Measurements from ENCODE around the gene FAF1. TPM values are rescaled to one million over a fixed set of nuclear protein-coding genes. Genes with fewer than 3 reads are reported as not detected.
A peak's percentile ranks its signal among the peaks of the same experiment; 100 is the strongest.
"Not testable (repeated sequence)": the region's sequence is repeated elsewhere in the genome, so short reads cannot be mapped to it uniquely, and the experiment has no call there.

FAF1 gene
- total RNA-seq, 1 experiment from 2014 or later = 124 TPM

- H3K4me1 ChIP-seq = no peaks in the 10 kb centered on the region
- H3K27ac ChIP-seq = no peak overlapping the region
- DNase-seq = no peak
- no peak overlapping the region for H3K4me3 ChIP-seq
- no peaks in the 10 kb centered on the region for H3K9me3 ChIP-seq (replicated peaks)
- H3K36me3 ChIP-seq = peaks cover 21% of the 10 kb centered on the region
- no peaks in the 10 kb centered on the region for H3K27me3 ChIP-seq
Measured at GRCh38 chr1:50739125-50739524, 220.9 kb downstream of the FAF1 start.

- peak in 1 of 2 experiments; percentile 53 for DNase-seq
- H3K36me3 ChIP-seq = peaks cover 4% of the 10 kb centered on the region; the same call in 1 of the 2 replicates
- H3K9me3 ChIP-seq (replicated peaks) = no peaks in the 10 kb centered on the region
- H3K27me3 ChIP-seq = no peaks in the 10 kb centered on the region
- H3K4me3 ChIP-seq = no peak overlapping the region
- H3K27ac ChIP-seq = no peak overlapping the region
- H3K4me1 ChIP-seq = no peaks in the 10 kb centered on the region
Measured at GRCh38 chr1:50735443-50735842, 224.6 kb downstream of the FAF1 start.

GRCh38 chr1:50727578-50727977 is 232.5 kb downstream of the FAF1 start:
- peaks cover 13% of the 10 kb centered on the region; the same call in 1 of the 2 replicates for H3K36me3 ChIP-seq
- H3K27ac ChIP-seq; DNase-seq; H3K27me3 ChIP-seq; H3K4me1 ChIP-seq; H3K9me3 ChIP-seq (replicated peaks); H3K4me3 ChIP-seq: not testable (repeated sequence)

- H3K27ac ChIP-seq = no peak overlapping the region
- no peaks in the 10 kb centered on the region for H3K9me3 ChIP-seq (replicated peaks)
- DNase-seq = no peak
- H3K27me3 ChIP-seq = no peaks in the 10 kb centered on the region
- H3K4me3 ChIP-seq = no peak overlapping the region
- H3K4me1 ChIP-seq = peaks cover 4% of the 10 kb centered on the region; the same call in 1 of the 2 replicates
- H3K36me3 ChIP-seq = peaks cover 11% of the 10 kb centered on the region; the same call in 1 of the 2 replicates
Measured at GRCh38 chr1:50724626-50725286, 235.3 kb downstream of the FAF1 start.

- no peaks in the 10 kb centered on the region for H3K9me3 ChIP-seq (replicated peaks)
- H3K36me3 ChIP-seq = peaks cover 7% of the 10 kb centered on the region; the same call in 1 of the 2 replicates
- H3K27me3 ChIP-seq = no peaks in the 10 kb centered on the region
- H3K4me1 ChIP-seq = peaks cover 4% of the 10 kb centered on the region; the same call in 1 of the 2 replicates
- H3K4me3 ChIP-seq = no peak overlapping the region
- DNase-seq = peak; percentile 9 to 37
- H3K27ac ChIP-seq = no peak overlapping the region
Measured at GRCh38 chr1:50720457-50721053, 239.5 kb downstream of the FAF1 start.

GRCh38 chr1:50719126-50719525 is 240.9 kb downstream of the FAF1 start:
- no peak overlapping the region for H3K27ac ChIP-seq
- H3K36me3 ChIP-seq = peaks cover 7% of the 10 kb centered on the region; the same call in 1 of the 2 replicates
- no peak for DNase-seq
- peaks cover 4% of the 10 kb centered on the region; the same call in 1 of the 2 replicates for H3K4me1 ChIP-seq
- H3K9me3 ChIP-seq (replicated peaks) = no peaks in the 10 kb centered on the region
- no peak overlapping the region for H3K4me3 ChIP-seq
- no peaks in the 10 kb centered on the region for H3K27me3 ChIP-seq

- Histone ChIP-seq H3K4me1 (peaks cover 4% of the 10 kb centered on the region; the same call in 1 of the 2 replicates), H3K36me3 (peaks cover 7% of the 10 kb centered on the region; the same call in 1 of the 2 replicates), H3K27me3 (no peaks in the 10 kb centered on the region), H3K27ac (no peak overlapping the region), H3K4me3 (no peak overlapping the region), H3K9me3 (replicated peaks) (no peaks in the 10 kb centered on the region)
- no peak for DNase-seq
Measured at GRCh38 chr1:50717327-50717726, 242.7 kb downstream of the FAF1 start.

- H3K36me3 ChIP-seq; H3K9me3 ChIP-seq (replicated peaks); H3K27ac ChIP-seq; H3K4me3 ChIP-seq; H3K4me1 ChIP-seq; DNase-seq; H3K27me3 ChIP-seq: not testable (repeated sequence)
Measured at GRCh38 chr1:50716455-50716854, 243.6 kb downstream of the FAF1 start.

- no peak overlapping the region for H3K27ac ChIP-seq
- no peak for DNase-seq
- no peaks in the 10 kb centered on the region for H3K27me3 ChIP-seq
- no peaks in the 10 kb centered on the region for H3K36me3 ChIP-seq
- peaks cover 11% of the 10 kb centered on the region; the same call in 1 of the 2 replicates for H3K4me1 ChIP-seq
- H3K9me3 ChIP-seq (replicated peaks) = no peaks in the 10 kb centered on the region
- no peak overlapping the region for H3K4me3 ChIP-seq
Measured at GRCh38 chr1:50710099-50710498, 250.0 kb downstream of the FAF1 start.

- no peaks in the 10 kb centered on the region for H3K27me3 ChIP-seq
- DNase-seq = no peak
- peaks cover 11% of the 10 kb centered on the region; the same call in 1 of the 2 replicates for H3K4me1 ChIP-seq
- no peak overlapping the region for H3K4me3 ChIP-seq
- H3K36me3 ChIP-seq = no peaks in the 10 kb centered on the region; the same call in 1 of the 2 replicates
- H3K27ac ChIP-seq = no peak overlapping the region
- no peaks in the 10 kb centered on the region for H3K9me3 ChIP-seq (replicated peaks)
Measured at GRCh38 chr1:50707824-50708223, 252.2 kb downstream of the FAF1 start.

GRCh38 chr1:50705699-50706098 is 254.4 kb downstream of the FAF1 start:
- no peaks in the 10 kb centered on the region for H3K27me3 ChIP-seq
- no peaks in the 10 kb centered on the region for H3K9me3 ChIP-seq (replicated peaks)
- no peak overlapping the region for H3K27ac ChIP-seq
- peak; percentile 6 to 43 for DNase-seq
- no peaks in the 10 kb centered on the region; the same call in 1 of the 2 replicates for H3K36me3 ChIP-seq
- H3K4me1 ChIP-seq = peaks cover 11% of the 10 kb centered on the region; the same call in 1 of the 2 replicates
- no peak overlapping the region for H3K4me3 ChIP-seq

GRCh38 chr1:50705041-50705440 is 255.0 kb downstream of the FAF1 start:
- peak in 1 of 2 experiments; percentile 17 for DNase-seq
- no peak overlapping the region for H3K27ac ChIP-seq

GRCh38 chr1:50704126-50704525 is 255.9 kb downstream of the FAF1 start:
- Histone ChIP-seq H3K27me3 (no peaks in the 10 kb centered on the region), H3K4me3 (no peak overlapping the region), H3K36me3 (no peaks in the 10 kb centered on the region; the same call in 1 of the 2 replicates), H3K27ac (no peak overlapping the region), H3K9me3 (replicated peaks) (no peaks in the 10 kb centered on the region), H3K4me1 (peaks cover 11% of the 10 kb centered on the region; the same call in 1 of the 2 replicates)
- DNase-seq = peak; percentile 30 to 74

More at GRCh38 chr1:50705041-50705440, 255.0 kb downstream of the FAF1 start:
- Histone ChIP-seq H3K36me3 (no peaks in the 10 kb centered on the region; the same call in 1 of the 2 replicates), H3K4me1 (peaks cover 11% of the 10 kb centered on the region; the same call in 1 of the 2 replicates), H3K4me3 (no peak overlapping the region), H3K27me3 (no peaks in the 10 kb centered on the region), H3K9me3 (replicated peaks) (no peaks in the 10 kb centered on the region)

- DNase-seq = no peak
- H3K4me1 ChIP-seq = peaks cover 12% of the 10 kb centered on the region
- no peak overlapping the region for H3K27ac ChIP-seq
- H3K4me3 ChIP-seq = no peak overlapping the region
- no peaks in the 10 kb centered on the region for H3K9me3 ChIP-seq (replicated peaks)
- H3K27me3 ChIP-seq = no peaks in the 10 kb centered on the region
- no peaks in the 10 kb centered on the region; the same call in 1 of the 2 replicates for H3K36me3 ChIP-seq
Measured at GRCh38 chr1:50703240-50703639, 256.8 kb downstream of the FAF1 start.

GRCh38 chr1:50702395-50702794 is 257.7 kb downstream of the FAF1 start:
- Histone ChIP-seq H3K4me1 (peaks cover 20% of the 10 kb centered on the region), H3K27ac (no peak overlapping the region)

More at GRCh38 chr1:50702395-50702794, 257.7 kb downstream of the FAF1 start:
- Histone ChIP-seq H3K4me3 (no peak overlapping the region), H3K9me3 (replicated peaks) (no peaks in the 10 kb centered on the region), H3K27me3 (no peaks in the 10 kb centered on the region), H3K36me3 (no peaks in the 10 kb centered on the region; the same call in 1 of the 2 replicates)
- DNase-seq = peak in 1 of 2 experiments; percentile 24
